ENCODE data around the gene DDX11.
A peak's percentile ranks its signal among the peaks of the same experiment; 100 is the strongest.
"Not testable (repeated sequence)": the region's sequence is repeated elsewhere in the genome, so short reads cannot be mapped to it uniquely, and the experiment has no call there.

The DDX11 gene
- 67.3 to 102 reads per million in 2 donors for total RNA-seq

DNA sequence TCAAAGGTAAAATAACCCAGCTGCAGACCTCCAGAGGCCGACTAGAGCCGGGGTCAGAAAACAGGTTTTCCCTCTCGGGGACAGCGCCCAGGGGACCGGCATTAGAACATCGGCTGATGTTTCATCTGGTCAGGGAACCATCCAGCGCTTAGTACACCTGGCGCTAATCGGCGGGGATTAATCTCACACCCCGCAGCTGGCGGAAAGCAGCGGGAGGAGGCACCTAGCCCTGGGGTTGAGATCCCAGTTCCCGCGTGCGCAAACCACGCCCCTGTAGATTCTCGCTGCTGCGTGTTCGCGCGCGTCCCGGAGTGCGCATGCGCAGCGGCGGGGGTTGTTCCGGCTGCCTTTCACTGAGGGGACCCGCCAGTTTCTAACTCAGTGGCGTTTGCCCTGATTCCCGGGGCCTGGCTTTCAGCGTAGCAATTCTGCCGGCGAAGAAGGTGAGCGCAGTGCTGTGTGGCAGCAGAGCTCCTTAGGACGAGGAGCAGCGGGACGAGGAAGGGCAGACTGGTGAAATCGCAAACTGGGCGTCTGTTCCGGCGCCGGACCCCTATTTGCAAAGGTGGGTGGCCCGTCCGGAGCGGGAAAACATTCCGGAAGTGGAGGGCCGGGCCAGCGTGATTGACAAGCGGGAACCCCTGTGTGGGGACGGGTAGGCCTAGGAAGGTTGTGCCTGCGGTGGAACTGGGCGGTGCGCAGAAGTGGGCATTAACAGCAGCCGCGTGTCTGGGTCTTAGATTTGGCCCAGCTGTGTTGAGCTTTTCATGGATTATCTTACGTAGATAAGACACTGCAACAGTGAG lies at the start of gene DDX11:
Gene DDX11 (plus strand): TSS at position 334 of the 806 bp plus-strand sequence. CDS start 4,534 bp downstream, outside the sequence.
- peak; percentile 86 for DNase-seq

DNA sequence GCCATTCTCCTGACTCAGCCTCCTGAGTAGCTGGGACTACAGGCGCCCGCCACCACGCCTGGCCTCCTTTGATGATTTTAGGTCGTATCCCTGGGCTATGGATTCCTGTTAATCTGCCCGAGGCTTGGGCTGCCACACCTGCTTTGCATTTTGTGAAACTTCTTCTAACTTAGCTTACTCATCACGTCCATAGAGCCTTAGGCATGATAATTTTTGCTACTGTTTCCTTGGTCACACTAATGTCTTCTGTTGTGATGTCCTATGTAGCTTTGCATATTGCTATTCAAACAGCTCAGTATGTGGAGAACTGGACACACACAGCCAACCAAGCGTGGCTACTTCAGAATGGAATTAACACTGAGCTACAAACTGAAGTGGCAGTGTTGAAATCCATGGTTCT lies 47.5 kb upstream of the DDX11 start:
- DNase-seq: no peak

DNA sequence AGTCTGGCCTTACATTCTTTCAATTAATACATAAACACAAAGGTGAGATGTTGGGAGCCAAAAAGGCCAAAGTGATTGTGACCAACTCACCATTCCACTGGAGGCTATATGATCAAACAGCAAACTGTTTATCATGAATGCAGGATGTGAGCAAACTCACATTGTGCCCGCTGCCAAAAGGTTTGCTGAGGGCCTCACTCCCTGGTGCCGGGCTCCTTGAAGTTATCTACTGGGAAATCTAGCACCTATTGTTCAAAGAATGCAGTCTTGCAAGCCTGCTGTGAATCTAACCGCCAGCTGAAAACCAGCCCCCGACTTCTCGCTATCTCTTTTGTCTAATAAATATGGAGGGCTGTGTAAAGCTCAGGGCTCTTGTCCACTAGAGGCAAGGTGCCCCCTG lies 46.7 kb upstream of the DDX11 start:
- DNase-seq: not testable (repeated sequence)

DNA sequence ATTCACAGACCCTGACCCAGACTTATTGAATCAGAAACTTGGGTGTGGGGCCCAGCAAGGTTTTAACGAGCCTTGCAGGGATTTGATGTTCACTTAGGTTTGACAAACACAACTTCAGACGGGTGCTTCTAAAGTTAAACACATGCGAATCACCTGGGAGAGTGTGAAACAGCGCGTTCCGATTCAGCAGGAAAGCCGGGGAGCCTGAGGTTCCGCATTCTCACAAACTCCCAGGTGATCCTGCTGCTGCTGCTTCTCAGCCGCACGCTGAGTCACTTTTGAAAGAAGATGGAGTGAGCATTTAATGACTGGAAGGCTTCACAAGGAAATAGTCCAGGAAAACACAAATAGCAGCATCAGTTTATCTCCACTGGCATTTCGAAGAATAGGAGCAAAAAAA lies 44.2 kb upstream of the DDX11 start:
- no peak for DNase-seq

DNA sequence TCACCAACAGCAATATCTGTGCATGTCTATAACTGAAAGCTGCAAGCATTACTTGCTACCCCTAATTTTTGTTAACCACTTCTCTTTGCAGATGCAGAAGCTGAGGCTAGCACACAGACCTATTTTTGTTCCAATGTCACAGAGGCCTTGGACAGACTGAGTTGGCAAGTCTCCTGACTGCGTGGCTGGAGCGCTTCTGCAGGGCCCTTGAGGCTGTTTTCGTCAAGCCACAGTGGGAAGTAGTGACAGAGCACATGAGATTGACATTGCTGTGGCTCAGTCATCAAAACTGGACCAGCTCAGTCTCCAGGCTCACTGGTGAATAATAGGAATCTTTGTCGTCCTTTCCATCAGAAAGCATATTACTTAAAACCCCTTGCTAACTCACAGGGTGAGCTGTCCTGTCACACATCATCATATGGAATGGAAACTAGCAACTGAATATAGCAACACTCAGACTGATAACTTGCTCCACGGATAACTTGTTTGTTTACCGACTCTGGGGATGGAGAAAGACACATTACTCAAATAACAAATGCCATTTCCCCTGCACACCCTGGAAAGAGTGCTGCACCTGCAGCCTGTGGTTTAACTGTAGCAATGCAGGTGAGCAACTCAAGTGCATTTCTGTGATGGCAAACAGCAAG lies 43.6 kb upstream of the DDX11 start:
- no peak for DNase-seq

DNA sequence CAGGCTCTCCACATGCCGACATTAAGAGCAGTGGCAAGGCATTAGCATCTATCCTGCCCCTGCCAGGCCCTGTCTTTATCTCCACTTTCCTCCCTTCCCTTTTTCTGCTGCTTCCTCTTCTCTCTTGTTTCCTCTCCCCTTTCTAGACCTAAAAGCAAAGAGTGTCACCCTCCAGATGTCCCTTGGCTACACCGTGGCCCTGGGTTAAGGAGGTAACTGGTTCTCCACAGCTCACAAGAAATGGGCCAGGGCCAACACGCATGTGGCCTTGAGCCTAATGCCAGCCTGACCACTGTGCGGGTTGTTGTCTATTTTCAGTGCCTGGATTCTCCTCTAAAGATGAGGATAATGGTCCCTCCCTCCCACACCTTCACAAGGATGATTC lies 41.7 kb upstream of the DDX11 start:
- no peak for DNase-seq

DNA sequence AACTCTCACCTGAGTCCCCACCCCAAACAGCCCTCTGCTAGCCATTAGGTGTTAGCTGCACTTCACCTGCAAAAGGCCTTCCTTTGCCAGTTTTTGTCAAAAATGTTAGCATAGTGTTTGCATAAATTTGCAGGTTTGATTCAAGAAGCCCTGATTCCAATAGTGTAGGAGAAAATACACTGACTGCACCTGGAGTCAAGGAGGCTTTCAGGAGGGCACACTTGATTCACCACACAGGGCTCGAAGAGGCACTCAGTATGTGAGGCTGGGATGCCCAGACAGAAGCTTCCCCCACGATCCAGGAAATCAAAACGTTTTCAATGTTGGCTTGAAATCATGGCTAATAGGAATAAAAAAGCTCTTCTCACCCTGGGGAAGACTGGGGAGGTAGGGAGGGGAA lies 40.5 kb upstream of the DDX11 start:
- DNase-seq: no peak

DNA sequence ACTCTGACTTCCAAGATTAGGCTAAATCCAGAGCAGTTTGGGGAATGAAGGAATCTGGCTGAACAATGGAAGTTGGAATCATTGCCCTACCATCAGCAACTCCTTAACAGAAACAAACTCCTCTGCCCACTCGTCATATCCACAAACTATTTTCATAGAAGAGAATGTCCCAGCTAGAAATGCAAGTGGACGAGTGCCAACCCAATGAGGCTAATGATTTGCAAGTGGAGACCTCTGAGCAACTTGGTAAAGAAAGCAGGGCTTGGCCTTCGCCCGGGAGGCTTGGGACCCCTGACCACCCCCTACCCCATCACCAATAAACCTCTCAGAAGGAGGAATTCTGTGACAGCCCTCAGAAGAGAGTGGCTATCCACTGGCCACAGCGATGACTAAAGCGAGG lies 40.0 kb upstream of the DDX11 start:
- DNase-seq: no peak

DNA sequence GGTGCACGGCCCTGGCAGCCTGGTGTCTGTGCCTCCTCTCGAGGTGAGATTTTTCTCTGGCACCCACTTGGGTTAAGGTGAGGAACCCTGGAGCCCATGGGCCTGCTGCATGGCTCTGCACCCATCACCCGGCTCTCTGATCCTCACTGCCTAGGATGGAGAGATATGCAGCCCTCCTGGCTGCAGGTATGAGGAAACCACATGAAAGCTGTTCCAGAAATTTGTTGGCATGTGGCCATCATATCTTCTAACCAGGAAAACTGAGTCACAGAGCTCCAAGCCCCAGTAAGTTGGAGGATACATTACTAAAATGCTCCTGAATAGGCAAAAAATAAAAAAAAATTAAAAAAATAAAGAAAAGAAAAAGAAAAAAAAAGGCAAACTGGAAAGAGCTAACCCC lies 39.3 kb upstream of the DDX11 start:
- DNase-seq: no peak

DNA sequence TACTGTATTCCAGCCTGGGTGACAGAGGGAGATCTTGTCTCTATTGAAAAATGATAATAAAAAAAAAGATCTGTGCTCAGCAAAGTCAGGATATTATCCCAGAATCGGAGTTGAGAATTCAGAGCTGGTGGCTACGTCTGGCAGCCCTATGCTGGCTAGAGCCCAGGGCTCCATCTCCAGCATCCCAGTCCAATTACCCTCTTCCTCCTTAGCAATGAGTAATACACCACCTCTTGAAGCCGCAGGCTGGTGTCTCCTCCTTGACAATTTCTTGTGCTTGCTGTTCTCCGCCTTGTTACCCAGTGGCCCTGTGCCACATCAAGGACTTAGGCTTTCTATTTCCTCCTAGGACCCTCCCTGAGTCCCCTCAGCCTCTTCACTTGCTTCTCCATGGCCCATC lies 38.4 kb upstream of the DDX11 start:
- no peak for DNase-seq

DNA sequence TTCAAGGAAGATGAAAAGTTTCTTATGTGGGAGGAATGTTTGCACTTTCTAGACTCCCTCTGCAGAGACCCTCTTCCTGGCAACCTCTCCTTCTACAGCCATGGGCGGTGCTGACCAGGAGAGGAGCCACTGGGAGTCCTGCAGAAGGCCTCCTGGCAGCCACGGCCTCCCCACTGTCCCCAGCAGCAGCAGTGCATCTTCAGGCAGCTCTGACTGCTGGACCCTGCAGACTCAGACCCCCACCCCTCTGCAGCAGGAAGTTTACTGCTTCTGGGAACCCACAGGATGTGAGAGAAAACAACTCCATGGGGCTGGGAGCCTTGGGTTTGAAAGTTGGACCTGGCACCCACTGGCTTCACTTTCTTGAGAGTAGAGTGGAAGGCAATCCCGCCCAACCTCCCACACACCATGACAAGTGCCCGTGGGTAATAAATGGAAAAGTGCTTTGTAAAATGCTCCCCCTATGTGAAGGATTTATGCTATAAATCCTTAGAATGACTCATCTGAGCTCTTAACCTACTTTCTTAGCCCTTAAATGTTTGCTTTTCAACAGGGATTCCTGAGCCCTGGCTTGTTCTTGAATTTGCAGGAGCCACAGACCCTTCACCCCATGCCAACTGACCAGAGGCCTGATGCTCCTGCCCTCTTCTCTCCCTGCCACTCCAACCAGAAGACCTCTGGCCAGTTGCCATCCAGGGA lies 37.5 kb upstream of the DDX11 start:
- DNase-seq: no peak

DNA sequence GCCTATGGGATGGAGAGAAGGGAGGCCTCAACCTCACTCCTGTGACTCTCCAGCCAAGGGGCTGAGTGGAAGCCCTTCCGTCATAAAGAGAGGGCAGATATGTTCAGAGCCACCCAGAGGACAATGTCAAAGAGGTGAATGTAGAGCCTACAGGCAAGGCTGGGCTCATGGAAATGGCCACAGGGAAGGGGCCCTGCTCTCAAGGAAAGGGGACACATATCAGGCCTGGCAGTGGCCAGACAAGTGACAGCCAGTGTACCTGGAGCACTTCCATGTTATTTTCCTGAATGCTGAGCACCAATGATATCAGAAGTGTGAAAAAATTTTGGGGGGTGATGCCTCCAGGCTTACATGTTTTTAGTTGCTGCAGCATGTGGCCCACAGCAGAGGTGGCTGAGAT lies 36.6 kb upstream of the DDX11 start:
- no peak for DNase-seq

DNA sequence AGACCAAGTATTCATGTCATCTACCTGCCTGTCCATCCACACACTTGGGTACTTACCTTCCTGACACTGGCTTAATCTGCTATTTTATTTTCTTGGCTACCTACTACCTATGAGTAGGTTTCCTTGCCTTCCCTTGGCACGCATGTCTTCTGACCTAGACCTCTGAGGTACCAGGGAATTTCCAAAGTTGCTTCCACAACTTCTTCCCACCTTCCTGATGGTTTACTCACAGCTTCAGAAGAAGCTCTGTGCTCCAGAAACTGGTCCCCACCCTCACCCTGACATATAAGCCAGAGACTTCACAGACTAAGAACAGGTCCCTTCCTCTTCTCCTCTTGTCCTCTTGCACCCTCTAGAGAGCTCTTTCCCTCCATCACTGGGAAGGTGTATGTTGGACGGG lies 35.7 kb upstream of the DDX11 start:
- DNase-seq: no peak

DNA sequence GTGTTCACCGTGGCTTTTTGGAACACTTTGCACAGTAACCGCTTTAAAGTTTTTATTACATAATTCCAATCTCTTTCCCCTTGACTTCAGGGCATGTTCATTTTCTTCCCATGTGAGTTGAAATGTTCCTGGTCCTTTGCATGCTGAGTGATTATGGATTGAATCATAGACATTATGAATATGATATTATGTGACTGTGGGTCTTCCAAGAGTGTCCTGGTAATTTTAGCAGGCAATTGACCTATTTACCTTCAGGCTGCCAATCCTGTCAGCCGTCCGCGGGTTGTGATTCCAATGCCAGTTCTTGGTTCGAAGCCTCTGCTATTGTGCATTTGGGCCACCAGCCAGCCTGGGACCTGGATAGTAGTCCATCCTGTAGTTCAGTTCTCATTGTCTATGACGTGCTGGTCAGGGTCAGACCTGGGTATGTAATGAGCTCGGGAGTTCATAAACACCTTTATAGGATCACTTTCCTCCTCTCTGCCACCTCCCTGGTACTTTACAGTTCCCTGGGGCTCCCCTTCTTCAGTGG lies 32.6 kb upstream of the DDX11 start:
- no peak for DNase-seq

DNA sequence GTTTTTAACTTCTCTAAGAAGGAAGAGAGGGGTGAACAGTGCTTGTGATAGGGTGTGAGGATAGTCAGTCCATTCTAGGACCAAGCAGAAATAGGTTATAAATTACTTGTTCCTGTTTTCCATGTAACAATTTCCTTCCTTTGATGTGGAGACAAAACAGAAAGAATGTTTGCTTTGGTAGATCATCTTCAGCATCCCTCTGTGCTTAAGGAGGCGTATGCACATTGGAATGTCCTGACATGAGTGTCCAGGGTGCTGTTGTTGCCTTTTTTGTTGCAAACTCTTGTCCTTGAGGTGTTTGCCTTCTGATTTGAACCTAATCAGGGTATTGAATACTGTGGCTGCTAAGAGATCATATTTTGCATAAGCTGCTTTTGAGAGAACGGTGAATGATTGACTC lies 23.5 kb upstream of the DDX11 start:
- not testable (repeated sequence) for DNase-seq

DNA sequence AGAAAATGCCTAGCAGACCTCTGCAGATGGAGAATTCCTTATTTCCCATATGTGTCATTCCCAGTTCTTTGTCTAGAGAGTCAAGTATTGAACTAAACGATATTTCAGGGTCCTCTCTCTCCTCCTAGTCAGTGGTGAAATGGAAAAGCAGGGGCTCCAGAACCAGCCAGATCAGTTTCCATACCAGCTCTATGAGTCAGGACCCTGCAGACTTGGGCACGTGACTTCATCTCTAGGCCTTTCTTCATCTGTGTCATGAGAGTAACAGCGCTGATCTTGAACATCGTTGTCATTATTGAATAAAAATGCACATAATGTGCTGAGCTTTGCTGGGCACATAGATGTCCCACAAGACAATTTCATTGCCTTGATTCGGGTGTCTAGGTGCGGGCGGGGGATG lies 23.1 kb upstream of the DDX11 start:
- DNase-seq: not testable (repeated sequence)

DNA sequence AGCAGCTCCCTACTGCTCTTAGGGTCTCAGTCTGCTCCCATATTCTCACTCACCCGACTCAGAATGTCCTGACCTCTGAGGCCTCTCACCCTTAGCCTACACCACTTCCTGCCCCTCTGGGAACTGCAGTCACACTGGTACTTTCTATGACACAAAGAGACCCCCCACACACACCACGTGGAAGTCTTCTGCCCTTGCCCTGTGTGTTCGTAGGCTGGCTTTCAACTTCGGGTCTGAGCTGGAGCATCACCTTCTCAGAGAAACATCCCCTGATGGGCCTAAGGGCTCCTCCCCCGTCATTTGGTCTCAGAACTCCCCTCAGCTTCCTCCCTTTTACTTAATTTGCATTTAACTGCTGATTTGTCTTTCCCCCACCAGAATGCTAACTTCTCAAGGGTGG lies 22.0 kb upstream of the DDX11 start:
- not testable (repeated sequence) for DNase-seq

DNA sequence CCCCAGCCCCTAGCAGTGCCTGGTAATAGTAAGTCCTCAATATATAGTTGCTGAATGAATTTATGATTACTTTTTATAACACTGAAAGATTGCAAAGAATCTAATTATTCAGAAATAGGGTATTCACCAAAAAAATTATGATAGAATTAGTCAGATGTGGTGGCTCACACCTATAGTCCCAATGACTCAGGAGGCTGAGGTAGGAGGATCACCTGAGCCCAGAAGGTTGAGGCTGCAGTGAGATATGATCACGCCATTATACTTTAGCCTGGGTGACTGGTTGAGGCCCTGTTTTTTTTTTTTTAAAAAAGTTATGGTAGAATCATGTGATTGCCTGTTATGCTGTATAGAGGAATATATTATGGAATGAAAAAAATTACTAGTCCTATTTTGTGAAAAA lies 21.5 kb upstream of the DDX11 start:
- DNase-seq: not testable (repeated sequence)

DNA sequence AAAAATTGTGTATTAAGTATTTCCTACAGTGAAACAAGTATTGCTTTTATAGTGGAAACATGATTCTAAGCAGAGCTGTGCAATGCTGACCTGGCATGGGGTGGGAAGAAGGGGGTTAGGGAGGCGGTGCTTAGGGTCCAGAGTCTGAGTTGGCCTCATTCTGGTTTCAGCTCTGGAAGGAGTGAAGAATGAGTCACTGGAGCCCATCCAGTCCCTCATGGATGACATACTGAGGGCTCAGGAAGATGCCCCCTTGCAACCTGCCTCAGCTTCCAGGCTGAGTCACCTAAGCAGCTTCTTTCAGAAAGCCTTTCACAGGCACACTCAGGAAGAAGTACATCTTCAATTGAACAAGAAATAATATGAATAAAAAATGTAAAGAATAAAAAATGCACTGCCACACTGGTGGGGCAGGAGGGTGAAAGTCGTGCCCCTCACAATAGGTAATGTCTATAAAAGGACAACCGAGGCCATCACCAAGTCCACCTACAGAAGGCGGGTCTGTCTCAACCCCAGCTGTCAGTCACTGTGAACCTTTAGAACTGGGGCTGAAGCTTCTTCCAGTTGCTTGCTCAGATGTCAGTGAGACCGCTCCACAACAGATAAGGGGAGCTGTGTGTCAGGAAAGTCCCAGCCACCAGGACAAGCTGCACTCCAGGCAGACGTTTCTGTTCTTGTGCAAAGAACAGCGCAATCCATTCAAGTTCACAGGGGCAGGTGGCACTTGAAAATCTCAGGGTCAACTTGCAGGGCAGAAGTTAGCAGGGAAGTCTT lies 20.8 kb upstream of the DDX11 start:
- not testable (repeated sequence) for DNase-seq

DNA sequence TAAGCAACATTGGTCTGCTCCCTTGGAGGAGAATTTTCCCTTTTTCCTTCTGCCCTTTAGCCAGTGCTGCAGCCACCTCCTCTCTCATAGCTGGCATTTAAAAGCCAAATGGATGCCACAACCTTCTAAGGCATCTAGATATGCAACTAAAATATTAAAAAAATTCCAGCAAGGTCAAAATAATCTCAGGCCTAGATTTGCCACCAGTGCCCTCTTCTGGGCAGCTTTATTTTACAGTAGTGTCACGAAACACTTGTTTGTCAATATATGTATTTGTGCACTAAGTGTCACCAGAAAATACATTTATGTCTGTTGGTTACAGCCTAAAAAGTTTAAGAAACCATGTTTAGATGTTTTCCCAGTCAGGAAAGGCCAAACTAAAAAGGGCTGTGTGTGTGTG lies 19.7 kb upstream of the DDX11 start:
- DNase-seq: not testable (repeated sequence)

DNA sequence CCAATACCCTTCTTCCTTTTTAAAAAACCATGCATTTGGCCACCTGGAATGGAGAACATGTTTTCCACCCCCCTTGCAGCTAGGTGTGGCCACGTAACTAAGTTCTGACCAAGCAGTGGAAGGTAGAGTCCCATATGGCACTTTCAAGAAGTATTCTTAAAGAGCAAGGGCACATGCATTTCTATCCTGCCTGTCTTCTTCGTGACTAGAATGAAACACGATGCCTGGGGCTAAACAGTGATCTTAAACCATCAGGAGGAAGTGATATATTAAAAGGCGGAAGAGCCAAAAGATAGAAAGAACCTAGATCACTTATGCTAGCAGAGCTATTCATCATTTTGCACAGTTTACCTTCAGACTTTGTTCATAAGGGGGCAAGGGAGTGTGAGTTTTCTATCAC lies 16.0 kb upstream of the DDX11 start:
- DNase-seq: no peak

DNA sequence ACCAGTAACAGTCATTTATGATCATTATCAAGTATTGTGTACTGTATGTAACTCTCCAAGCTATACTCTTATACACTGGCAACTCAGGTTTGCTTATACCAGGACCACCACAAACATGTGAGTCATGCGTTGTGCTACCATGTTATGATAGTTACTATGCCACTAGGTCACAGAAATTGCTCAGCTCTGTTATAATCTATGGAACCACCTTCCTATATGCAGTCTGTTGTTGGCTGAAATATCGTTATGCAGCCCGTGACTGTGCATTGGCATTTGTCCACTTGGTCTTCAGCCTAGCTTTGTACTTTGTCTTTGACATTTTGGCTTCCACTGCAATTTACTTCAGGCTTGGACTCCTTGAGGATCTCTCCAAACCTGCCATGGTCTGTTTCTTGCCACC lies 7.5 kb upstream of the DDX11 start:
- not testable (repeated sequence) for DNase-seq

DNA sequence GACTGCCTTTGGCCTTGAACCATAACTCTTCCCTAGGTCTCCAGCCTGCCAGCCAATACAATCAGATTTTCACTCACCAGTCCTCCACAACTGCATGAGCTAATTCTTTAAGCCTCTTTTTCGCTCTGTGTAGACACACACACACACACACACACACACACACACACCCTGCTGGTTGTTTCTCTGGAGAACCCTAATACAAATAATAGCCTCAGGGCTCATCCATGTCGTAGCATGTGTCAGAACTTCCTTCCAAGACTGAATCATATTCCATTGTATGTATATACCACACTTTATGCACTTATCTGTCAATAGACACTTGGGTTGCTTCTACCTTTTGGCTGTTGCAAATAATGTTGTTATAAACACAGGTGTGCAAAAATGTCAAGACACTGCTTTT lies 6.0 kb upstream of the DDX11 start:
- DNase-seq: not testable (repeated sequence)
